Ishikawa (cell line): Measurements from ENCODE around the gene EREG.

Experiments
- EGR1 ChIP-seq: IDR thresholded peaks from 2 replicates; pipeline ENCODE4 v1.6.1; 2012
- EP300 ChIP-seq: IDR thresholded peaks from 2 replicates; pipeline ENCODE4 v1.6.1; 2012; ENCODE audit warnings: borderline replicate concordance
- MAX ChIP-seq: IDR thresholded peaks from 2 replicates; pipeline ENCODE4 v1.6.1; 2012
- REST ChIP-seq: IDR thresholded peaks from 2 replicates; pipeline ENCODE4 v1.6.1; 2012; ENCODE audit warnings: low read depth, mild to moderate bottlenecking
- TCF12 ChIP-seq: IDR thresholded peaks from 2 replicates; pipeline ENCODE4 v1.6.1; 2012; ENCODE audit warnings: low read depth
- TEAD4 ChIP-seq: IDR thresholded peaks from 2 replicates; pipeline ENCODE4 v1.6.1; 2012
- YY1 ChIP-seq: IDR thresholded peaks from 2 replicates; pipeline ENCODE4 v1.6.1; 2012; ENCODE audit warnings: low read depth

GRCh38 chr4:74335341-74336021 lies 29.5 kb upstream of the EREG start:
- TF ChIP-seq TEAD4: no peak
- no peak for TF ChIP-seq EGR1
- TF ChIP-seq YY1: no peak
- no peak for TF ChIP-seq EP300
- TF ChIP-seq MAX: no peak
- no peak for TF ChIP-seq TCF12
- TF ChIP-seq REST: no peak
